ENCODE measurements around the gene CHST12. TPM values are rescaled to one million over a fixed set of nuclear protein-coding genes. Genes with fewer than 3 reads are reported as not detected.

Gene CHST12
- total RNA-seq, 2 donors from 2014 or later = 14.5 to 18.5 TPM

GRCh38 chr7:2476776-2477446, 73.5 kb downstream of the CHST12 start:
- DNase-seq = peak; percentile 58
- no peaks in the 10 kb centered on the region for H3K4me1 Mint-ChIP-seq
- H3K27ac ChIP-seq (ENCODE audit: low read depth, low read length) = no peak overlapping the region
- no peaks in the 10 kb centered on the region for H3K4me1 ChIP-seq (ENCODE audit: control insufficient read depth, insufficient read depth, low read length)
- no peaks in the 10 kb centered on the region for H3K27me3 ChIP-seq (ENCODE audit: control insufficient read depth, insufficient read depth, low read length, poor library complexity, severe bottlenecking)
- no peak overlapping the region for H3K9ac ChIP-seq (ENCODE audit: extremely low read depth, low read length, poor library complexity, severe bottlenecking)
- no peak overlapping the region for H3K4me3 Mint-ChIP-seq
- no peaks in the 10 kb centered on the region for H3K9me3 ChIP-seq (ENCODE audit: control insufficient read depth, low read length)
- no peaks in the 10 kb centered on the region for H3K36me3 Mint-ChIP-seq (ENCODE audit: low read depth)
- no peak for TF ChIP-seq CTCF (conservative IDR thresholded peaks at IDR 0.05)
- no peaks in the 10 kb centered on the region for H3K9me3 Mint-ChIP-seq
- no peaks in the 10 kb centered on the region for H3K27me3 Mint-ChIP-seq (ENCODE audit: insufficient read depth)
- H3K4me3 ChIP-seq (ENCODE audit: low read length) = no peak overlapping the region
- 84 to 92% methylated on average over 8 to 25 of the region's 25 CpGs for WGBS, 2 experiments (ENCODE audit: insufficient coverage in 1 of 2, insufficient read length in 1 of 2)
- no peaks in the 10 kb centered on the region for H3K36me3 ChIP-seq (ENCODE audit: control insufficient read depth, insufficient read depth, low read length)
- no peak overlapping the region for H3K27ac Mint-ChIP-seq

GRCh38 chr7:2477447-2478398, 74.3 kb downstream of the CHST12 start:
- Mint-ChIP-seq H3K27me3 (ENCODE audit: insufficient read depth) (no peaks in the 10 kb centered on the region), H3K9me3 (no peaks in the 10 kb centered on the region), H3K4me3 (no peak overlapping the region), H3K4me1 (no peaks in the 10 kb centered on the region), H3K27ac (no peak overlapping the region), H3K36me3 (ENCODE audit: low read depth) (no peaks in the 10 kb centered on the region)
- peaks cover 1% of the 10 kb centered on the region for H3K9me3 ChIP-seq (ENCODE audit: control insufficient read depth, low read length)
- H3K27ac ChIP-seq (ENCODE audit: low read depth, low read length) = no peak overlapping the region
- peak; percentile 86 for TF ChIP-seq CTCF (conservative IDR thresholded peaks at IDR 0.05)
- DNase-seq = peak; percentile 88
- no peak overlapping the region for H3K9ac ChIP-seq (ENCODE audit: extremely low read depth, low read length, poor library complexity, severe bottlenecking)
- no peak overlapping the region for H3K4me3 ChIP-seq (ENCODE audit: low read length)
- H3K27me3 ChIP-seq (ENCODE audit: control insufficient read depth, insufficient read depth, low read length, poor library complexity, severe bottlenecking) = no peaks in the 10 kb centered on the region
- no peaks in the 10 kb centered on the region for H3K36me3 ChIP-seq (ENCODE audit: control insufficient read depth, insufficient read depth, low read length)
- H3K4me1 ChIP-seq (ENCODE audit: control insufficient read depth, insufficient read depth, low read length) = no peaks in the 10 kb centered on the region
- 55 to 60% methylated on average over 18 to 34 of the region's 34 CpGs for WGBS, 2 experiments (ENCODE audit: insufficient coverage in 1 of 2, insufficient read length in 1 of 2)

GRCh38 chr7:2478399-2478785, 75.0 kb downstream of the CHST12 start:
- Mint-ChIP-seq H3K9me3 (peaks cover 3% of the 10 kb centered on the region), H3K27me3 (ENCODE audit: insufficient read depth) (no peaks in the 10 kb centered on the region), H3K36me3 (ENCODE audit: low read depth) (no peaks in the 10 kb centered on the region), H3K27ac (no peak overlapping the region), H3K4me3 (no peak overlapping the region), H3K4me1 (no peaks in the 10 kb centered on the region)
- H3K9me3 ChIP-seq (ENCODE audit: control insufficient read depth, low read length) = peaks cover 5% of the 10 kb centered on the region
- peak; percentile 50 for DNase-seq
- H3K4me1 ChIP-seq (ENCODE audit: control insufficient read depth, insufficient read depth, low read length) = no peaks in the 10 kb centered on the region
- no peaks in the 10 kb centered on the region for H3K36me3 ChIP-seq (ENCODE audit: control insufficient read depth, insufficient read depth, low read length)
- no peak overlapping the region for H3K9ac ChIP-seq (ENCODE audit: extremely low read depth, low read length, poor library complexity, severe bottlenecking)
- H3K4me3 ChIP-seq (ENCODE audit: low read length) = no peak overlapping the region
- no peak for TF ChIP-seq CTCF (conservative IDR thresholded peaks at IDR 0.05)
- no peak overlapping the region for H3K27ac ChIP-seq (ENCODE audit: low read depth, low read length)
- no peaks in the 10 kb centered on the region for H3K27me3 ChIP-seq (ENCODE audit: control insufficient read depth, insufficient read depth, low read length, poor library complexity, severe bottlenecking)
- WGBS, 2 experiments (ENCODE audit: insufficient coverage in 1 of 2, insufficient read length in 1 of 2) = 88 to 94% methylated on average over 3 to 11 of the region's 11 CpGs
